Motor neuron (in vitro differentiated cells): ENCODE measurements around the gene WDR45B. TPM values are rescaled to one million over a fixed set of nuclear protein-coding genes. Genes with fewer than 3 reads are reported as not detected.
"Not testable (repeated sequence)": the region's sequence is repeated elsewhere in the genome, so short reads cannot be mapped to it uniquely, and the experiment has no call there.

Source experiments
- ATAC-seq, 8 experiments: fragments of 200-7000 bp; cut with Tn5 transposase; replicated peaks in 6 of 8; 2 replicates each; pipeline ENCODE4 v1.8.0; 2021; ENCODE audit warnings: mild to moderate bottlenecking in 8 of 8, moderate library complexity in 8 of 8
- H3K27ac ChIP-seq, 2 donors: fragments of 250-450 bp; sonication (Bioruptor Pico); 2 replicates each; pipeline ENCODE4 v1.9.0; 2021; ENCODE audit warnings: antibody characterized with exemption in 2 of 2, mild to moderate bottlenecking in 2 of 2, moderate library complexity in 1 of 2
- H3K4me1 ChIP-seq, 2 donors: fragments of 250-450 bp; sonication (Bioruptor Pico); replicated peaks in 1 of 2; 2 replicates each; pipeline ENCODE4 v1.6.1; 2021; ENCODE audit warnings: antibody characterized with exemption in 2 of 2, mild to moderate bottlenecking in 2 of 2, moderate library complexity in 1 of 2
- H3K4me3 ChIP-seq, 5 donors: fragments of 250-450 bp; sonication (Bioruptor Pico); 2 replicates each; pipeline ENCODE4 v1.9.0; 2021; ENCODE audit warnings: antibody characterized with exemption in 5 of 5, mild to moderate bottlenecking in 5 of 5, moderate library complexity in 4 of 5
- WGBS, 10 experiments: fragments of 450-650 bp; shearing (Covaris generic); methylation state at CpG; one replicate each; pipeline ENCODE4 v1.0.0; 2022; 5-methylcytosine and 5-hydroxymethylcytosine counted together
- in situ Hi-C, 9 experiments: fragments of 400-800 bp; cut with MboI; loops; one replicate each; pipeline ENCODE4 v1.15.0; 2021; ENCODE audit warnings: low sequenced_read_pairs in 9 of 9, low pct_unique_long_range_greater_than_20kb in 2 of 9; ENCODE audit not compliant: unreplicated experiment in 9 of 9
- total RNA-seq, 8 experiments: library from RNA; unstranded; fragments of 300-600 nt; gene quantifications; 2 replicates each; pipeline versions ENCODE4 v1.2.3 to v1.2.4, GENCODE V29; 2022

Gene WDR45B
- total RNA-seq, 8 experiments from 2014 or later = 48.7 to 91.4 (median 64.3) TPM

DNA sequence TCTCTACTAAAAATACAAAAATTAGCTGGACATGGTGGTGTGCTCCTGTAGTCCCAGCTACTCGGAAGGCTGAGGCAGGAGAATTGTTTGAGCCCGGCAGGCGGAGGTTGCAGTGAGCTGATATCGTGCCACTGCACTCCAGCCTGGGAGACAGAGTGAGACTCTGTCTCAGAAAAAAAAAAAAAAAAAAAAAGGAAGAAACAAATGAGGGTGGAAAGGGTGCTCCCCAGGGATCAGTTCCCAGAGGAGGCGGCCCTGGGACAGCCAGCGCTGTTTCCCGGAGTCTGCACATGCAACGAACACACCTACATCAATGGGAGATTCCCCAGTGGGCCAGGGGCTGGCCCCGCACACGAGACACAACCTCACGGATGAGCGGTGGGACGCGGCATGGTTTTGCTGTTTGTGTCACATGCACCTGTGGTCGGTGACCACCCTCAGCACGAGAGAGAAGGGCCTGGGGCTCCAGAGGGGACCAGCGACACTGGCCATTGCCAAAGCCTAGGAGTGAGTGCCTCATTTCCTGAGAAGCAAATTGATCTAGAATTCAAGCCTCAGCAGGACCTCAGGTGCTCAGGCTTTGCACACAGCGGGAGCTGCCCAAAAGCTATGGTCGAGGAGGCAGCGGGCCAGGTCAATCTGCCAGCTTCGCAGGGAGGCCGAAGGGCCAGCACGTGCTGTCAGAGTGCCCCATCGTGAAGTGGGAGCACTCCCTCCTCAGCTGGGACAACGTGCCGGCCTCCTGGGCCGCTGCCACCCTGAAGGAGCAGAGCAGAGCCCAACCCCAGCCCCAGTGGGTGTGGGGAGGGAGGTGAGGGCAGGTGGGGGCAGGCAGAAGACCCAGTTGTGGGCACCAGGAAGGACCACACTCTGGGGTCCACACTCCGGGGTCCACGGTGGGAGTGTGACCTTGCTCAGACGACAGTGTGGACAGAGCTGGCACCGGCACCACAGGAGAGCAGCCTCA lies 13.8 kb upstream of the WDR45B start:
- WGBS, 10 experiments = 63 to 100% (median 84%) methylated on average over 1 to 16 of the region's 31 CpGs; no CpG with 5 or more reads in 1 of the 10 experiments
- in situ Hi-C loops = loop anchor here in 2 of 9 experiments (10.0 to 25.0 kb wide), 2 partner anchors 100 to 113 kb away; partner anchors contain the start of gene TBCD (in 1 of the 2)
- H3K4me3 ChIP-seq = no peak overlapping the region
- no peak overlapping the region for H3K27ac ChIP-seq
- peaks cover 12% of the 10 kb centered on the region in 2 donors for H3K4me1 ChIP-seq
- no peak for ATAC-seq

DNA sequence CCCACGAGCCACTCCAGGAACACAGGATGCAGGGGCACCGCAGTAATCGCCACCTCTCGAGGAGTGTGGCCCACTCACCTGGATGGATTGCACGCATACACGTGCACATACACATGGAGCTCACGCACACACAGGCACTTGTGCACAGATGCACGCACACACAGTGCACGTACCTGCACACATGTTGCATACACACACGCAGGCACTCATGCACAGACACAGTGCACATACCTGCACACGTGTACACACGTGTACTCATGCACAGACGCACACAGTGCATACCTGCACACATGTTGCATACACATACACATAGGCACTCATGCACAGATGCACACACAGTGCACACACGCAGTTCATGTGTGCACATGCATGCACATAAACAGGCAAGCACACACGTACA lies 11.6 kb upstream of the WDR45B start:
- in situ Hi-C loops = loop anchor here in 2 of 9 experiments (10.0 to 25.0 kb wide), 2 partner anchors 102 to 115 kb away; partner anchors contain the start of gene TBCD (in 1 of the 2)
- ATAC-seq = no peak
- 80 to 100% (median 90%) methylated on average over 1 to 12 of the region's 15 CpGs; no CpG with 5 or more reads in 3 of the 10 experiments for WGBS, 10 experiments
- H3K4me3 ChIP-seq = no peak overlapping the region
- H3K4me1 ChIP-seq = peaks cover 6% of the 10 kb centered on the region in 2 donors
- H3K27ac ChIP-seq = no peak overlapping the region

DNA sequence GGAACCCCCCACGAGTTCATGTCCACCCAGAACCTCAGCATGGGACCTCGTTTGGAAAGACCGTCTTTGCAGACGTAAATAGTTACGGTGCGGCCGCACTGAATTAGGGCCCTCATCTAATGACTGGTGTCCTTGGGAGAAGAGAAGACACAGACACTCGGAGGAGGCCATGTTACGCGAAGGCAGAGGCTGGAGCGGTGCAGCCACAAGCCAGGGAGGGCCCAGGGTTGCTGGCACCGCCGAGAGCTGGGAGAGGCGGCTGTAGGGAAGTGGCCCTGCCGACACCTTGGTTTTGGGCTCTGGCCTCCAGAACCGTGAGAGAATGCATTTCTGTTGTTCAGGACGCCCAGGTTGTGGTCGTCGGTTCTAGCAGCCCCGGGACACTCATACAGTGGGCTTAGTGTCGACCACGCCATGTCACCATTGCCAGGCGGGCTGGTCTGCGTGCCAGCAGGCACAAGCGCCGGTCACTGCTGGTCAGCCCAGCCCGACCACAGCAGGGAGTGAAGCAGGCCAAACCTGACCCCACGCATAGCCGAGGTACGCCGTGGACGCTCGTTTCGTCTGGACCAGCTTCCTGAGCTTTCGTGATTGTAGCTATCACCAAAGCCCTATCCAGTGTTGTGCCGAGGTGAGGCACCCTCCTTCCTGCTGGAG lies 10.7 kb upstream of the WDR45B start:
- Histone ChIP-seq H3K4me3 (no peak overlapping the region), H3K4me1 (no peaks in the 10 kb centered on the region), H3K27ac (no peak overlapping the region)
- in situ Hi-C loops = loop anchor here in 1 of 9 experiments (25.0 kb wide), 1 partner anchor 103 kb away; the partner anchor contains the start of gene TBCD
- WGBS, 10 experiments = 80 to 95% (median 92%) methylated on average over 4 to 12 of the region's 36 CpGs; no CpG with 5 or more reads in 4 of the 10 experiments
- ATAC-seq = no peak

DNA sequence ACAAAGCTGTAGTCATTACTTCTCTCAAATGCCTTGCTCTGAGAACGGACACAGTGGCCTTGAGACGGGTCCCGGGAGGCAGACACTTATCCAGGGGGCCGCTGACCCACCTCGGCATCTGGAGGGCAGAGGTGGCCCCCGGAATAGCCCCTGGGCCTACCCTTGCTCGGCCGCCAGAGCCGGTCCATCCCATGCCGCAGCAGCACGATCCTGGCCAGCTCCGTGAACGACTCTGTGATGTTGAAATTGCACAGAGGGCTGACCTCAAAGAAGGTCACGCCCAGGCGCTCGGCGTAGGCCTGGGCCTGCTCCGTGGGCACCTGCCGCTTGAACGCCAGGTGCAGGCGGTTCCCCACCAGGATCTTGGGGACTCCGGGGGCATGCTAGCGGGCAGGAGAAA lies 10.1 kb upstream of the WDR45B start:
- in situ Hi-C loops = loop anchor here in 1 of 9 experiments (25.0 kb wide), 1 partner anchor 104 kb away; the partner anchor contains the start of gene TBCD
- H3K4me1 ChIP-seq = no peaks in the 10 kb centered on the region
- H3K4me3 ChIP-seq = no peak overlapping the region
- ATAC-seq = peak in 1 of 8 experiments; percentile 9
- WGBS, 10 experiments = 80 to 100% (median 94%) methylated on average over 2 to 11 of the region's 23 CpGs; no CpG with 5 or more reads in 4 of the 10 experiments
- H3K27ac ChIP-seq = no peak overlapping the region

- in situ Hi-C loops = loop anchor here in 1 of 9 experiments (25.0 kb wide), 1 partner anchor 104 kb away; the partner anchor contains the start of gene TBCD
- 93% methylated on average over 9 of the region's 19 CpGs; no CpG with 5 or more reads in 9 of the 10 experiments for WGBS, 10 experiments
- no peak overlapping the region for H3K4me3 ChIP-seq
- H3K4me1 ChIP-seq = no peaks in the 10 kb centered on the region
- ATAC-seq = no peak
- H3K27ac ChIP-seq = no peak overlapping the region
Measured at GRCh38 chr17:82657926-82658325, 9.7 kb upstream of the WDR45B start.

DNA sequence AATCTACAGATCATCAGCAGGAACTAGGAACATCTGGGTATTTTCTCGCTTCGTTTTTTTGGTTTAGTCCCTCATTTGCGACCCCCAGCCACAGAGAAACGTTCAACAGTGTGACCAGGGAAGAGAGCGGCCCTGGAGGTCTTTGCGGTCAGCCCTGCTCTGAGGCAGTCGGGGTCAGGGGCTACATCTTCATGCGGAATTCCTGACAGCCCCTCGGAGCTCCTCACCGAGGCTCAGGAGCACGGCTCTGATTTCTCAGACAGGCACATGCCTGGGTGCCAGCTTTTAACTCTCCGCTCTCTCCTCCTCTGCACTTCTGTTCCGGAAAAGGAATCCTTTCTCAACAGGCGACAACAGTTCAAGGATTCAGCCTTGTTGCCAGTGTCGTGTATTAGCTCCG lies 8.0 kb upstream of the WDR45B start:
- no peak overlapping the region for H3K4me3 ChIP-seq
- no peak for ATAC-seq
- no peak overlapping the region for H3K27ac ChIP-seq
- no peaks in the 10 kb centered on the region for H3K4me1 ChIP-seq
- WGBS, 10 experiments = 60 to 100% (median 80%) methylated on average over 2 to 12 of the region's 16 CpGs; no CpG with 5 or more reads in 4 of the 10 experiments
- in situ Hi-C loops = loop anchor here in 1 of 9 experiments (25.0 kb wide), 1 partner anchor 106 kb away; the partner anchor contains the start of gene TBCD

GRCh38 chr17:82655523-82655922 lies 7.3 kb upstream of the WDR45B start:
- in situ Hi-C loops = loop anchor here in 1 of 9 experiments (25.0 kb wide), 1 partner anchor 107 kb away; the partner anchor contains the start of gene TBCD
- Histone ChIP-seq H3K4me3 (no peak overlapping the region), H3K4me1 (no peaks in the 10 kb centered on the region), H3K27ac (no peak overlapping the region)
- ATAC-seq = no peak
- WGBS, 10 experiments = 40 to 100% (median 76%) methylated on average over 1 to 8 of the region's 13 CpGs; no CpG with 5 or more reads in 4 of the 10 experiments

GRCh38 chr17:82655038-82655479 lies 6.8 kb upstream of the WDR45B start:
- in situ Hi-C loops = loop anchor here in 1 of 9 experiments (25.0 kb wide), 1 partner anchor 107 kb away; the partner anchor contains the start of gene TBCD
- WGBS, 10 experiments = 60 to 95% (median 83%) methylated on average over 2 to 15 of the region's 15 CpGs
- Histone ChIP-seq H3K4me3 (no peak overlapping the region), H3K4me1 (no peaks in the 10 kb centered on the region), H3K27ac (no peak overlapping the region)
- no peak for ATAC-seq

GRCh38 chr17:82654611-82655010 lies 6.4 kb upstream of the WDR45B start:
- not testable (repeated sequence) for H3K27ac ChIP-seq, H3K4me3 ChIP-seq, H3K4me1 ChIP-seq, ATAC-seq
- 50 to 100% (median 77%) methylated on average over 1 to 2 of the region's 6 CpGs; no CpG with 5 or more reads in 5 of the 10 experiments for WGBS, 10 experiments
- in situ Hi-C loops = loop anchor here in 1 of 9 experiments (25.0 kb wide), 1 partner anchor 108 kb away; the partner anchor contains the start of gene TBCD

GRCh38 chr17:82653651-82654528 lies 5.6 kb upstream of the WDR45B start:
- Histone ChIP-seq H3K4me1 (peaks cover 2 to 3% of the 10 kb centered on the region in 2 donors), H3K4me3 (no peak overlapping the region), H3K27ac (no peak overlapping the region)
- WGBS, 10 experiments = 75 to 100% (median 80%) methylated on average over 1 to 7 of the region's 30 CpGs; no CpG with 5 or more reads in 4 of the 10 experiments
- no peak for ATAC-seq
- in situ Hi-C loops = loop anchor here in 1 of 9 experiments (25.0 kb wide), 1 partner anchor 108 kb away; the partner anchor contains the start of gene TBCD

- Histone ChIP-seq H3K4me3 (no peak overlapping the region), H3K27ac (no peak overlapping the region), H3K4me1 (peaks cover 8 to 13% of the 10 kb centered on the region in 2 donors)
- no peak for ATAC-seq
- in situ Hi-C loops = loop anchor here in 1 of 9 experiments (25.0 kb wide), 1 partner anchor 112 kb away; the partner anchor contains the start of gene TBCD
- WGBS, 10 experiments = 43 to 100% (median 94%) methylated on average over 1 to 8 of the region's 10 CpGs; no CpG with 5 or more reads in 4 of the 10 experiments
Measured at GRCh38 chr17:82650723-82651122, 2.5 kb upstream of the WDR45B start.
